GM12878 (cell line): ENCODE measurements around the gene OR52N2. TPM values are rescaled to one million over a fixed set of nuclear protein-coding genes. Genes with fewer than 3 reads are reported as not detected.

Source experiments
- ATAC-seq: fragments of 200-7000 bp; cut with Tn5 transposase; 3 replicates; pipeline ENCODE4 v1.9.1; 2020; ENCODE audit warnings: mild to moderate bottlenecking, moderate library complexity
- BruUV-seq: library from RNA; stranded (reverse); fragments of 400-500 nt; replicated peaks from 2 replicates; lab custom pipeline; 2021; lab: Mats Ljungman, UMichigan
- CTCF ChIA-PET: fragments of 300-600 bp; sonication (Branson Sonifier 250); formaldehyde crosslinking; extraction: SDS; loops from one replicate; lab custom pipeline; 2021; ENCODE audit warnings: inconsistent platforms; lab: Yijun Ruan, JAX
- POLR2A ChIA-PET: fragments of 350-600 bp; formaldehyde crosslinking; extraction: SDS; loops from one replicate; lab custom pipeline; 2021; ENCODE audit warnings: inconsistent platforms; lab: Charles Lee
- RAD21 ChIA-PET: fragments of 300-600 bp; sonication (Branson Sonifier 250); formaldehyde crosslinking; loops from one replicate; lab custom pipeline; 2023; ENCODE audit warnings: antibody characterized with exemption; ENCODE audit not compliant: unreplicated experiment; lab: Charles Lee
- SMC1A ChIA-PET: fragments of 300-600 bp; sonication (Branson Sonifier 250); formaldehyde crosslinking; loops from one replicate; lab custom pipeline; 2023; ENCODE audit not compliant: unreplicated experiment, uncharacterized antibody; lab: Charles Lee
- DNase-seq: peaks from one replicate; pipeline ENCODE4 v3.0.0-alpha.2; 2011; ENCODE audit warnings: low read depth, low spot score
- FAIRE-seq: peaks from 3 replicates; lab custom pipeline; 2011; peaks lifted over from hg19 to GRCh38; lab: Jason Lieb, UNC
- H2AFZ ChIP-seq: 2 replicates; pipeline ENCODE4 v1.6.0; 2011; ENCODE audit warnings: low read depth, low read length, control low read depth; ENCODE audit not compliant: control insufficient read depth
- H3K27ac ChIP-seq: 2 replicates; pipeline ENCODE4 v1.5.1; 2011; ENCODE audit warnings: control low read depth; ENCODE audit not compliant: control insufficient read depth, insufficient read depth
- H3K27me3 ChIP-seq, 2 experiments: replicated peaks in 1 of 2; 2 replicates each; pipeline versions ENCODE4 v1.6.0 to v1.6.1; 2011; ENCODE audit warnings: low read length in 1 of 2; ENCODE audit not compliant: control insufficient read depth in 2 of 2, insufficient read depth in 2 of 2
- H3K36me3 ChIP-seq, 2 experiments: 2 replicates each; pipeline ENCODE4 v1.5.1; 2011; ENCODE audit warnings: low read length in 1 of 2; ENCODE audit not compliant: control insufficient read depth in 2 of 2, insufficient read depth in 2 of 2
- H3K4me1 ChIP-seq: 2 replicates; pipeline ENCODE4 v1.6.1; 2011; ENCODE audit warnings: mild to moderate bottlenecking, low read length, moderate library complexity, mixed read lengths; ENCODE audit not compliant: control insufficient read depth, insufficient read depth
- H3K4me2 ChIP-seq: 2 replicates; pipeline ENCODE4 v1.6.0; 2011; ENCODE audit warnings: control low read depth; ENCODE audit not compliant: control insufficient read depth, insufficient read depth
- H3K4me3 ChIP-seq: fragments of 200-600 bp; sonication (generic); 2 replicates; pipeline ENCODE4 v1.5.1; 2016
- H3K79me2 ChIP-seq: 2 replicates; pipeline ENCODE4 v1.6.0; 2011; ENCODE audit warnings: low read length; ENCODE audit not compliant: control insufficient read depth, insufficient read depth
- H3K9ac ChIP-seq: 2 replicates; pipeline ENCODE4 v1.8.0; 2011; ENCODE audit warnings: low read length, control low read depth, mixed read lengths; ENCODE audit not compliant: control insufficient read depth, insufficient read depth
- H3K9me3 ChIP-seq: replicated peaks from 3 replicates; pipeline ENCODE4 v1.5.1; 2011; ENCODE audit warnings: mild to moderate bottlenecking, low read length; ENCODE audit not compliant: control insufficient read depth, insufficient read depth
- H4K20me1 ChIP-seq: 2 replicates; pipeline ENCODE4 v1.6.0; 2011; ENCODE audit not compliant: control insufficient read depth, insufficient read depth
- CREB1 ChIP-seq: IDR thresholded peaks from 2 replicates; pipeline ENCODE4 v1.6.1; 2012; ENCODE audit warnings: low read depth, mild to moderate bottlenecking, inconsistent platforms
- EED ChIP-seq: sonication (generic); IDR thresholded peaks from 2 replicates; pipeline ENCODE4 v1.6.1; 2016; ENCODE audit warnings: antibody characterized with exemption, low read depth
- HCFC1 ChIP-seq: fragments of 150-350 bp; IDR thresholded peaks from 2 replicates; pipeline ENCODE4 v1.6.1; 2014; ENCODE audit warnings: low read length
- MEF2A ChIP-seq: IDR thresholded peaks from 2 replicates; pipeline ENCODE4 v1.6.1; 2011; ENCODE audit warnings: low read depth, mild to moderate bottlenecking, low read length, moderate library complexity; ENCODE audit not compliant: insufficient read depth
- MYB ChIP-seq: fragments of 150-350 bp; IDR thresholded peaks from 2 replicates; pipeline ENCODE4 v1.6.1; 2014; ENCODE audit warnings: mild to moderate bottlenecking, low read depth, low read length, borderline replicate concordance
- MYC ChIP-seq: IDR thresholded peaks from 2 replicates; pipeline ENCODE4 v1.6.1; 2011; ENCODE audit warnings: mild to moderate bottlenecking, low read length, moderate library complexity, inconsistent platforms; ENCODE audit not compliant: insufficient read depth, insufficient replicate concordance, insufficient read length, severe bottlenecking
- PAX8 ChIP-seq: fragments of 450-650 bp; IDR thresholded peaks from 2 replicates; pipeline ENCODE4 v1.6.1; 2017; ENCODE audit warnings: mild to moderate bottlenecking, moderate library complexity
- RAD51 ChIP-seq: fragments of 450-650 bp; IDR thresholded peaks from 2 replicates; pipeline ENCODE4 v1.6.1; 2016; ENCODE audit warnings: moderate library complexity, mild to moderate bottlenecking, inconsistent platforms
- RCOR1 ChIP-seq: conservative IDR thresholded peaks from 2 replicates; pipeline ENCODE4 v1.6.1; 2012; ENCODE audit warnings: low read depth, low read length, improper control_type of control experiment
- SMARCA5 ChIP-seq: fragments of 450-650 bp; IDR thresholded peaks from 2 replicates; pipeline ENCODE4 v1.6.1; 2017; ENCODE audit warnings: mild to moderate bottlenecking
- ZNF384 ChIP-seq: IDR thresholded peaks from 2 replicates; pipeline ENCODE4 v1.6.1; 2012; ENCODE audit warnings: low read depth, mild to moderate bottlenecking, low read length, improper control_type of control experiment, borderline replicate concordance
- WGBS: methylation state at CpG from one replicate; pipeline ENCODE4 v1.1.6; 2016; ENCODE audit warnings: low lambda C conversion rate; ENCODE audit not compliant: insufficient replicate concordance, insufficient coverage; ENCODE audit errors: missing lambda C conversion rate; 5-methylcytosine and 5-hydroxymethylcytosine counted together
- in situ Hi-C: fragments of 300-500 bp; cut with MboI; formaldehyde crosslinking; loops from 9 replicates; pipeline ENCODE4 v1.14.3; 2018; ENCODE audit warnings: mixed read lengths
- intact Hi-C: fragments of 100-400 bp; cut with micrococcal nuclease; formaldehyde crosslinking; loops from one replicate; pipeline ENCODE4 v1.14.2; 2022; ENCODE audit not compliant: unreplicated experiment
- polyA plus RNA-seq, 11 experiments: library from polyadenylated mRNA; depleted of rRNA in 4 of 11; unstranded in 6 of 11; stranded (reverse) in 5 of 11; fragments of >200 nt; fragmentation: Nextera tagmentation in 4 of 11; fragmentation: Illumina TruSeq in 1 of 11; extraction: Ambion mirVana in 4 of 11; extraction: Trizol in 1 of 11; gene quantifications; 1 replicate in 1 of 11; 2 replicates in 10 of 11; pipeline versions ENCODE4 v1.2.1 to v1.2.3, GENCODE V29; 2011 to 2016; ENCODE audit warnings: inconsistent platforms in 2 of 11, missing spikeins in 2 of 11, low read depth in 1 of 11
- total RNA-seq, 4 experiments: library from RNA; depleted of rRNA in 3 of 4; stranded (reverse); fragments of >200 nt in 3 of 4; fragmentation: Illumina TruSeq in 1 of 4; extraction: Trizol in 1 of 4; gene quantifications; 2 replicates each; pipeline versions ENCODE4 v1.2.1 to v1.2.3, GENCODE V29; 2013 to 2021
- TF ChIP-seq, protein P1 (sequence below): fragments of 450-650 bp; IDR thresholded peaks from 2 replicates; pipeline ENCODE4 v1.6.1; 2017; ENCODE audit warnings: mild to moderate bottlenecking, low read depth, inconsistent platforms; ENCODE audit not compliant: poor library complexity, severe bottlenecking

The OR52N2 gene
- total and polyA plus RNA-seq, 10 of the 15 experiments (the other 5 are each of a cell fraction or from before 2014, with no cell fraction given) = 0.06 to 0.42 (median 0.24) TPM; not detected in 5

DNA sequence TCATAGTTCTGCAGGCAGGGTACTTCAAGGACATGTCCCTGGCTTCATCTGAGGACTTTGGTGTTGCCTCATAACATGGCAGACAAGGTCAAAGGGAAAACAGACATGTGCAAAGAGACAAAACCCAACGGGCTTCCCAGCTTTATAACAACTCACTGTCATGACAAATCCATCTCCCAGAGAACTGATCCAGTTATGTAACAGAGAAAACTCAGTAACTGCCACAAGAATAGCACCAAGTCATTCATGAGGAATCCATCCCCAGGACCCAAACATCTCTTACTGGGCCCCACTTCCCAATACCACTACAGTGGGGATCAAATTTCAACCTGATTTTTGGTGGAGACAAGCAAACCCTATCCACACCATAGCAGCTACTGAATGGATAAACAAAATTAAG, 41.7 kb upstream of the OR52N2 start (continued):
- TF ChIP-seq CREB1 (no peak), MYC (no peak), MYB (no peak), RAD51 (no peak), ZNF384 (no peak)
- TF ChIP-seq, all 136 proteins: peak for 0

GRCh38 chr11:5783255-5783654, 25.5 kb upstream of the OR52N2 start, which contains the start of gene OR52N5:
OR52N5 (minus strand) TSS chr11:5783355; CDS start chr11:5778634, 4,721 bp downstream.
- ChIA-PET SMC1A (no interaction called here), POLR2A (no interaction called here)

More at GRCh38 chr11:5783255-5783654, 25.5 kb upstream of the OR52N2 start, which contains the start of gene OR52N5:
- RAD21 ChIA-PET = interaction anchor here (1.1 kb wide), 1 partner anchor 23 kb away, joined by 3 read pairs; a partner anchor contains a TSS
- CTCF ChIA-PET = no interaction called here
- ATAC-seq (no peak), DNase-seq (no peak), FAIRE-seq (no peak)
- Histone ChIP-seq H3K27me3 (no peaks in the 10 kb centered on the region), H3K79me2 (no peaks in the 10 kb centered on the region), H3K36me3 (no peaks in the 10 kb centered on the region), H4K20me1 (no peaks in the 10 kb centered on the region), H3K4me2 (no peak within 1 kb of the TSS), H3K9ac (no peak within 1 kb of the TSS), H3K4me3 (no peak within 1 kb of the TSS), H3K4me1 (no peaks in the 10 kb centered on the region), H3K9me3 (no peaks in the 10 kb centered on the region), H2AFZ (no peak within 1 kb of the TSS), H3K27ac (no peak within 1 kb of the TSS)
- no peak for TF ChIP-seq RAD51
- no peak for TF ChIP-seq EED
- TF ChIP-seq, protein P1, sequence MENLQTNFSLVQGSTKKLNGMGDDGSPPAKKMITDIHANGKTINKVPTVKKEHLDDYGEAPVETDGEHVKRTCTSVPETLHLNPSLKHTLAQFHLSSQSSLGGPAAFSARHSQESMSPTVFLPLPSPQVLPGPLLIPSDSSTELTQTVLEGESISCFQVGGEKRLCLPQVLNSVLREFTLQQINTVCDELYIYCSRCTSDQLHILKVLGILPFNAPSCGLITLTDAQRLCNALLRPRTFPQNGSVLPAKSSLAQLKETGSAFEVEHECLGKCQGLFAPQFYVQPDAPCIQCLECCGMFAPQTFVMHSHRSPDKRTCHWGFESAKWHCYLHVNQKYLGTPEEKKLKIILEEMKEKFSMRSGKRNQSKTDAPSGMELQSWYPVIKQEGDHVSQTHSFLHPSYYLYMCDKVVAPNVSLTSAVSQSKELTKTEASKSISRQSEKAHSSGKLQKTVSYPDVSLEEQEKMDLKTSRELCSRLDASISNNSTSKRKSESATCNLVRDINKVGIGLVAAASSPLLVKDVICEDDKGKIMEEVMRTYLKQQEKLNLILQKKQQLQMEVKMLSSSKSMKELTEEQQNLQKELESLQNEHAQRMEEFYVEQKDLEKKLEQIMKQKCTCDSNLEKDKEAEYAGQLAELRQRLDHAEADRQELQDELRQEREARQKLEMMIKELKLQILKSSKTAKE = no peak
- no peak for TF ChIP-seq MEF2A
- TF ChIP-seq HCFC1 = no peak
- no peak for TF ChIP-seq PAX8
- no peak for TF ChIP-seq SMARCA5
- TF ChIP-seq RCOR1 = no peak
- intact Hi-C loops = no loop called here
- no TSS peak for BruUV-seq
- in situ Hi-C loops = no loop called here
- WGBS = 0% methylated on average over 4 of the region's 4 CpGs
